Ovary (tissue), 9 donors: ENCODE results near the gene WNT5A. TPM values are rescaled to one million over a fixed set of nuclear protein-coding genes. Genes with fewer than 3 reads are reported as not detected.

ENCODE experiments used
- DNase-seq, 5 donors: peaks; one replicate each; pipeline ENCODE4 v3.0.0-alpha.2; 2019 to 2020
- H3K27ac ChIP-seq, 2 donors: fragments of 200-600 bp; one replicate each; pipeline versions ENCODE4 v1.5.1 to v1.8.0; 2019 to 2022
- H3K27me3 ChIP-seq: fragments of 200-600 bp; one replicate; pipeline ENCODE4 v1.8.0; 2022
- H3K36me3 ChIP-seq: fragments of 200-600 bp; sonication (generic); one replicate; pipeline ENCODE4 v1.5.1; 2019
- H3K4me1 ChIP-seq: one replicate; pipeline ENCODE4 v1.8.1; 2013; ENCODE audit warnings: mild to moderate bottlenecking, moderate library complexity; ENCODE audit not compliant: insufficient read depth
- H3K4me3 ChIP-seq: fragments of 200-600 bp; sonication (generic); one replicate; pipeline ENCODE4 v1.5.1; 2017
- H3K9me3 ChIP-seq, 2 donors: fragments of 200-600 bp in 1 of 2; sonication (generic) in 1 of 2; one replicate each; pipeline versions ENCODE4 v1.5.1 to v1.8.1; 2013 to 2019; ENCODE audit warnings: mild to moderate bottlenecking in 1 of 2, moderate library complexity in 1 of 2
- EP300 ChIP-seq: sonication (generic); formaldehyde crosslinking; IDR thresholded peaks from one replicate; pipeline ENCODE4 v1.6.1; 2017; ENCODE audit warnings: antibody characterized with exemption
- POLR2A ChIP-seq: fragments of 450-650 bp; IDR thresholded peaks from one replicate; pipeline ENCODE4 v1.6.1; 2017; ENCODE audit warnings: antibody characterized with exemption, mild to moderate bottlenecking, moderate library complexity
- WGBS, 3 donors: extraction: QIAGEN DNeasy Blood & Tissue Kit in 1 of 3; methylation state at CpG; one replicate each; pipeline versions ENCODE4 v1.1.5 to v1.1.7; 2013 to 2017; 5-methylcytosine and 5-hydroxymethylcytosine counted together
- intact Hi-C, 4 donors: fragments of 100-400 bp; cut with DNase I; formaldehyde crosslinking; loops; one replicate each; pipeline versions ENCODE4 v1.11.0 to v1.15.1; 2022 to 2023
- polyA plus RNA-seq, 2 donors: library from polyadenylated mRNA; stranded (reverse); fragments of 200-250 nt in 1 of 2; fragments of 350-450 nt in 1 of 2; fragmentation: Illumina TruSeq in 1 of 2; extraction: RNeasy Lipid Tissue Mini Kit (QIAGEN cat#74804) in 1 of 2; gene quantifications; one replicate each; pipeline ENCODE4 v1.2.3, GENCODE V29; 2013 to 2014
- total RNA-seq, 7 donors: library from RNA; depleted of rRNA in 2 of 7; stranded (reverse); fragments of >200 nt in 2 of 7; fragmentation: NEBNext Ultra II Directional in 3 of 7; extraction: Animal tissue kit (Norgen Biotek cat#: 25700) in 3 of 7; gene quantifications; one replicate each; pipeline versions ENCODE4 v1.1.0 to v1.2.4, GENCODE V29; 2016 to 2023
- TF ChIP-seq, protein P1 (sequence below), 3 donors: fragments of 450-650 bp in 2 of 3; fragments of 200-600 bp in 1 of 3; IDR thresholded peaks; one replicate each; pipeline versions ENCODE4 v1.5.1 to v1.8.0; 2016 to 2022; ENCODE audit warnings: antibody characterized with exemption in 3 of 3, mild to moderate bottlenecking in 1 of 3
- donor health status: DM: no; HTN: no; CAD: no; lungs with moderate emphysema.
- donor health status: DM: no; HTN: no; CAD: no.
- donor health status: Bipolar disorder and iron deficiency.
- donor health status: DM: yes; HTN: yes; CAD: no.
- donor health status: DM: no; HTN: no; CAD: no.
- donor health status: DM: yes; HTN: yes; CAD: no.

WNT5A gene
- total and polyA plus RNA-seq, 9 donors = 10.1 to 26.9 (median 18.3) TPM

GRCh38 chr3:55435491-55435890 lies 51.6 kb downstream of the WNT5A start:
- Histone ChIP-seq H3K4me1 (no peaks in the 10 kb centered on the region), H3K27me3 (no peaks in the 10 kb centered on the region), H3K4me3 (no peak overlapping the region), H3K27ac (no peak overlapping the region), H3K9me3 (no peaks in the 10 kb centered on the region), H3K36me3 (no peaks in the 10 kb centered on the region)
- 65 to 73% (median 73%) methylated on average over 8 of the region's 8 CpGs for WGBS, 3 donors
- TF ChIP-seq, protein P1, sequence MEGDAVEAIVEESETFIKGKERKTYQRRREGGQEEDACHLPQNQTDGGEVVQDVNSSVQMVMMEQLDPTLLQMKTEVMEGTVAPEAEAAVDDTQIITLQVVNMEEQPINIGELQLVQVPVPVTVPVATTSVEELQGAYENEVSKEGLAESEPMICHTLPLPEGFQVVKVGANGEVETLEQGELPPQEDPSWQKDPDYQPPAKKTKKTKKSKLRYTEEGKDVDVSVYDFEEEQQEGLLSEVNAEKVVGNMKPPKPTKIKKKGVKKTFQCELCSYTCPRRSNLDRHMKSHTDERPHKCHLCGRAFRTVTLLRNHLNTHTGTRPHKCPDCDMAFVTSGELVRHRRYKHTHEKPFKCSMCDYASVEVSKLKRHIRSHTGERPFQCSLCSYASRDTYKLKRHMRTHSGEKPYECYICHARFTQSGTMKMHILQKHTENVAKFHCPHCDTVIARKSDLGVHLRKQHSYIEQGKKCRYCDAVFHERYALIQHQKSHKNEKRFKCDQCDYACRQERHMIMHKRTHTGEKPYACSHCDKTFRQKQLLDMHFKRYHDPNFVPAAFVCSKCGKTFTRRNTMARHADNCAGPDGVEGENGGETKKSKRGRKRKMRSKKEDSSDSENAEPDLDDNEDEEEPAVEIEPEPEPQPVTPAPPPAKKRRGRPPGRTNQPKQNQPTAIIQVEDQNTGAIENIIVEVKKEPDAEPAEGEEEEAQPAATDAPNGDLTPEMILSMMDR (IDR thresholded peaks at IDR 0.05) = no peak
- TF ChIP-seq POLR2A = no peak
- TF ChIP-seq EP300 = no peak
- DNase-seq = no peak
- intact Hi-C loops = no loop called here

- TF ChIP-seq POLR2A (no peak), EP300 (no peak)
- TF ChIP-seq, protein P1 (IDR thresholded peaks at IDR 0.05) = no peak
- Histone ChIP-seq H3K27ac (no peak overlapping the region), H3K4me1 (no peaks in the 10 kb centered on the region), H3K27me3 (no peaks in the 10 kb centered on the region), H3K9me3 (no peaks in the 10 kb centered on the region), H3K4me3 (no peak overlapping the region), H3K36me3 (no peaks in the 10 kb centered on the region)
- no peak for DNase-seq
- intact Hi-C loops = no loop called here
- WGBS, 3 donors = 0 to 62% (median 50%) methylated on average over 1 of the region's 1 CpG
These were observed 52.3 kb downstream of the WNT5A start for GRCh38 chr3:55434789-55435188.

GRCh38 chr3:55431041-55431440 lies 56.1 kb downstream of the WNT5A start:
- WGBS, 3 donors = 85 to 91% (median 87%) methylated on average over 6 of the region's 6 CpGs
- H3K27ac ChIP-seq = no peak overlapping the region

DNA sequence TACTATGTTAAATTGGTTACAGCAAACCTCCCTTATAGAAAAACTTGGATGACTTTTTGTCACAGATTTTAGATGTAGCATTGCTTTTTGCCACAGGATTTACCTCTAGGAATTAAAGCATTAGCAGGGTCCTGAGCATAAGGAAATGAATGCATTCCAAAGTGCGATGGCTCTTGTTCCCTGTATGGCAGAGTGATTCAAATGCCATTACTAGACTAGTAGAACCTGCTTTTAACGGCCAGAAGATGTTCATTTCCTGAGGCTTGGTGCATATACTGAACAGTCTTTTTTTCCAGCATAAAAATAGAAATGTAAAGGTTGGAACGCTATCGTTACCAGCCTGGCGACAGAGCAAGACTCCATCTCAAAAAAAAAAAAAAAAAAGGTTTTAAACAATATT lies 59.4 kb downstream of the WNT5A start:
- H3K27ac ChIP-seq = no peak overlapping the region
- no peaks in the 10 kb centered on the region for H3K36me3 ChIP-seq
- H3K27me3 ChIP-seq = no peaks in the 10 kb centered on the region
- WGBS, 3 donors = 64 to 77% (median 67%) methylated on average over 5 of the region's 5 CpGs
- no peak for DNase-seq
- TF ChIP-seq POLR2A (no peak), EP300 (no peak)
- TF ChIP-seq, protein P1 (IDR thresholded peaks at IDR 0.05) = no peak
- H3K4me3 ChIP-seq = no peak overlapping the region
- intact Hi-C loops = no loop called here
- no peaks in the 10 kb centered on the region for H3K9me3 ChIP-seq
- H3K4me1 ChIP-seq = no peaks in the 10 kb centered on the region

More at GRCh38 chr3:55431041-55431440, 56.1 kb downstream of the WNT5A start:
- TF ChIP-seq POLR2A = no peak
- TF ChIP-seq, protein P1 (IDR thresholded peaks at IDR 0.05) = no peak
- TF ChIP-seq EP300 = no peak
- no peak for DNase-seq
- H3K27me3 ChIP-seq = no peaks in the 10 kb centered on the region
- H3K4me3 ChIP-seq = no peak overlapping the region
- H3K9me3 ChIP-seq = no peaks in the 10 kb centered on the region
- H3K4me1 ChIP-seq = no peaks in the 10 kb centered on the region
- intact Hi-C loops = no loop called here
- H3K36me3 ChIP-seq = no peaks in the 10 kb centered on the region

- no peaks in the 10 kb centered on the region for H3K36me3 ChIP-seq
- no peak for DNase-seq
- no peak overlapping the region for H3K27ac ChIP-seq
- H3K4me1 ChIP-seq = no peaks in the 10 kb centered on the region
- H3K27me3 ChIP-seq = no peaks in the 10 kb centered on the region
- no peak overlapping the region for H3K4me3 ChIP-seq
- intact Hi-C loops = no loop called here
- 71 to 84% (median 80%) methylated on average over 4 of the region's 4 CpGs for WGBS, 3 donors
- TF ChIP-seq, protein P1 (IDR thresholded peaks at IDR 0.05) = no peak
- TF ChIP-seq POLR2A (no peak), EP300 (no peak)
- H3K9me3 ChIP-seq = no peaks in the 10 kb centered on the region
These were observed 60.6 kb downstream of the WNT5A start for GRCh38 chr3:55426486-55426885.
